Activated CD8-positive, alpha-beta T cell treated with anti-CD3 and anti-CD28 coated beads, Interleukin-2, amount 10 ng/mL, durations not matched to agents 7 days and 5 days (primary cell): ENCODE measurements around the gene USP20. TPM values are rescaled to one million over a fixed set of nuclear protein-coding genes. Genes with fewer than 3 reads are reported as not detected.

Experiments used
- ATAC-seq: fragments of 150-1000 bp; cut with Tn5 transposase; one replicate; pipeline ENCODE4 v1.10.0; 2021; ENCODE audit warnings: moderate library complexity
- CTCF ChIA-PET: fragments of 350-600 bp; sonication (Branson Sonifier 250); formaldehyde crosslinking; loops from one replicate; lab custom pipeline; 2021; ENCODE audit warnings: antibody characterized with exemption; lab: Charles Lee
- POLR2A ChIA-PET: fragments of 350-600 bp; sonication (Branson Sonifier 250); formaldehyde crosslinking; loops from one replicate; lab custom pipeline; 2021; ENCODE audit warnings: antibody characterized with exemption; lab: Charles Lee
- DNase-seq: peaks from one replicate; pipeline ENCODE4 v3.0.0-alpha.2; 2020
- H3K27ac Mint-ChIP-seq: one replicate; pipeline ENCODE4 v1.8.0; 2021; ENCODE audit warnings: mild to moderate bottlenecking, mixed read lengths
- H3K27me3 Mint-ChIP-seq: one replicate; pipeline ENCODE4 v1.8.0; 2021; ENCODE audit warnings: low read depth, mixed read lengths
- H3K36me3 Mint-ChIP-seq: one replicate; pipeline ENCODE4 v1.8.0; 2021; ENCODE audit warnings: low read depth, mixed read lengths
- H3K4me1 Mint-ChIP-seq: one replicate; pipeline ENCODE4 v1.8.0; 2021; ENCODE audit warnings: low read depth, mixed read lengths
- H3K4me3 Mint-ChIP-seq: one replicate; pipeline ENCODE4 v1.8.0; 2021; ENCODE audit warnings: mild to moderate bottlenecking, mixed read lengths
- H3K9me3 Mint-ChIP-seq: one replicate; pipeline ENCODE4 v1.8.0; 2022; ENCODE audit warnings: mixed read lengths; ENCODE audit not compliant: insufficient read depth
- total RNA-seq, 2 experiments: library from RNA; stranded (reverse); gene quantifications; one replicate each; pipeline ENCODE4 v1.2.3, GENCODE V29; 2021

USP20 gene
- total RNA-seq, 2 experiments from 2014 or later, result 86.2 to 87.4 TPM

GRCh38 chr9:129894120-129894823 lies 59.0 kb downstream of the USP20 start:
- peaks cover 6% of the 10 kb centered on the region for H3K9me3 Mint-ChIP-seq
- no peaks in the 10 kb centered on the region for H3K27me3 Mint-ChIP-seq
- DNase-seq (peak; percentile 62), ATAC-seq (peak; percentile 20)
- H3K4me3 Mint-ChIP-seq, result peak overlapping the region; percentile 61
- peaks cover 78% of the 10 kb centered on the region for H3K4me1 Mint-ChIP-seq
- H3K36me3 Mint-ChIP-seq, result peaks cover 88% of the 10 kb centered on the region
- CTCF ChIA-PET, result interaction anchor here (1.5 to 2.6 kb wide), 4 partner anchors 8 to 164 kb away, joined by 3 to 21 read pairs (median 4); no protein-coding TSS in a partner anchor
- POLR2A ChIA-PET, result interaction anchor here (0.6 to 2.7 kb wide), 6 partner anchors 8 to 97 kb away, joined by 3 to 19 read pairs (median 4); no protein-coding TSS in a partner anchor
- peak overlapping the region; percentile 87 for H3K27ac Mint-ChIP-seq

GRCh38 chr9:129895376-129896268 lies 60.4 kb downstream of the USP20 start:
- H3K27me3 Mint-ChIP-seq, result no peaks in the 10 kb centered on the region
- ATAC-seq, result no peak
- CTCF ChIA-PET, result interaction anchor here (1.0 to 2.5 kb wide), 4 partner anchors 10 to 206 kb away, joined by 3 to 21 read pairs (median 4); no protein-coding TSS in a partner anchor

GRCh38 chr9:129897263-129897662 lies 62.0 kb downstream of the USP20 start:
- no peak for DNase-seq
- no peak for ATAC-seq
- ChIA-PET POLR2A (interaction anchor here (1.3 to 1.8 kb wide), 2 partner anchors 9 to 12 kb away, joined by 4 to 7 read pairs; no protein-coding TSS in a partner anchor), CTCF (interaction anchor here (1.6 to 1.9 kb wide), 2 partner anchors 10 to 12 kb away, joined by 6 to 11 read pairs; no protein-coding TSS in a partner anchor)
- Mint-ChIP-seq H3K27me3 (no peaks in the 10 kb centered on the region), H3K9me3 (peaks cover 6% of the 10 kb centered on the region), H3K27ac (peak overlapping the region; percentile 87), H3K4me3 (no peak overlapping the region), H3K36me3 (peaks cover 87% of the 10 kb centered on the region), H3K4me1 (peaks cover 64% of the 10 kb centered on the region)

More at GRCh38 chr9:129895376-129896268, 60.4 kb downstream of the USP20 start:
- POLR2A ChIA-PET, result interaction anchor here (1.1 to 2.7 kb wide), 5 partner anchors 10 to 96 kb away, joined by 3 to 19 read pairs (median 3); no protein-coding TSS in a partner anchor
- peaks cover 6% of the 10 kb centered on the region for H3K9me3 Mint-ChIP-seq
- DNase-seq, result peak; percentile 51
- peak overlapping the region; percentile 5 for H3K4me3 Mint-ChIP-seq
- H3K36me3 Mint-ChIP-seq, result peaks cover 89% of the 10 kb centered on the region
- H3K27ac Mint-ChIP-seq, result peak overlapping the region; percentile 87
- peaks cover 75% of the 10 kb centered on the region for H3K4me1 Mint-ChIP-seq

GRCh38 chr9:129898185-129898584 lies 62.9 kb downstream of the USP20 start:
- DNase-seq, result no peak
- Mint-ChIP-seq H3K36me3 (peaks cover 87% of the 10 kb centered on the region), H3K4me1 (peaks cover 56% of the 10 kb centered on the region), H3K4me3 (no peak overlapping the region), H3K27ac (peak overlapping the region; percentile 60), H3K9me3 (peaks cover 6% of the 10 kb centered on the region), H3K27me3 (no peaks in the 10 kb centered on the region)
- ChIA-PET CTCF (interaction anchor here (1.6 to 1.9 kb wide), 2 partner anchors 11 to 13 kb away, joined by 6 to 11 read pairs; no protein-coding TSS in a partner anchor), POLR2A (interaction anchor here (1.8 kb wide), 1 partner anchor 10 kb away, joined by 7 read pairs; no protein-coding TSS in a partner anchor)
- no peak for ATAC-seq

GRCh38 chr9:129899620-129900019 lies 64.4 kb downstream of the USP20 start:
- no peak for DNase-seq
- no peaks in the 10 kb centered on the region for H3K27me3 Mint-ChIP-seq
- ChIA-PET CTCF (no interaction called here), POLR2A (interaction anchor here (0.7 kb wide), 1 partner anchor 56 kb away, joined by 3 read pairs; no protein-coding TSS in a partner anchor)
- peaks cover 52% of the 10 kb centered on the region for H3K4me1 Mint-ChIP-seq
- peaks cover 88% of the 10 kb centered on the region for H3K36me3 Mint-ChIP-seq
- peak overlapping the region; percentile 66 for H3K27ac Mint-ChIP-seq
- H3K4me3 Mint-ChIP-seq, result no peak overlapping the region
- H3K9me3 Mint-ChIP-seq, result peaks cover 6% of the 10 kb centered on the region
- no peak for ATAC-seq

GRCh38 chr9:129900263-129901027 lies 65.2 kb downstream of the USP20 start:
- Mint-ChIP-seq H3K9me3 (peaks cover 6% of the 10 kb centered on the region), H3K27me3 (no peaks in the 10 kb centered on the region), H3K4me1 (peaks cover 47% of the 10 kb centered on the region), H3K4me3 (no peak overlapping the region), H3K27ac (peak overlapping the region; percentile 66), H3K36me3 (peaks cover 85% of the 10 kb centered on the region)
- ATAC-seq, result no peak
- no peak for DNase-seq
- POLR2A ChIA-PET, result no interaction called here
- CTCF ChIA-PET, result no interaction called here

- H3K36me3 Mint-ChIP-seq, result peaks cover 84% of the 10 kb centered on the region
- H3K4me3 Mint-ChIP-seq, result no peak overlapping the region
- ChIA-PET CTCF (no interaction called here), POLR2A (interaction anchor here (0.6 to 1.4 kb wide), 2 partner anchors 11 to 15 kb away, joined by 3 to 4 read pairs; no protein-coding TSS in a partner anchor)
- no peaks in the 10 kb centered on the region for H3K27me3 Mint-ChIP-seq
- H3K27ac Mint-ChIP-seq, result peak overlapping the region; percentile 60
- peaks cover under 1% of the 10 kb centered on the region for H3K9me3 Mint-ChIP-seq
- H3K4me1 Mint-ChIP-seq, result peaks cover 31% of the 10 kb centered on the region
- no peak for ATAC-seq
- no peak for DNase-seq
These were observed 66.9 kb downstream of the USP20 start for GRCh38 chr9:129901993-129902739.

GRCh38 chr9:129902740-129903134 lies 67.5 kb downstream of the USP20 start:
- ChIA-PET CTCF (interaction anchor here (1.0 kb wide), 1 partner anchor 42 kb away, joined by 3 read pairs; no protein-coding TSS in a partner anchor), POLR2A (interaction anchor here (0.6 to 1.5 kb wide), 4 partner anchors 14 to 68 kb away, joined by 3 to 4 read pairs (median 4); partner anchors contain the start of gene C9orf78)
- no peak overlapping the region for H3K4me3 Mint-ChIP-seq
- H3K4me1 Mint-ChIP-seq, result peaks cover 27% of the 10 kb centered on the region
- DNase-seq, result no peak
- no peaks in the 10 kb centered on the region for H3K9me3 Mint-ChIP-seq
- no peaks in the 10 kb centered on the region for H3K27me3 Mint-ChIP-seq
- H3K27ac Mint-ChIP-seq, result no peak overlapping the region
- ATAC-seq, result no peak
- peaks cover 84% of the 10 kb centered on the region for H3K36me3 Mint-ChIP-seq

GRCh38 chr9:129904734-129905133 lies 69.5 kb downstream of the USP20 start:
- Mint-ChIP-seq H3K4me1 (peaks cover 22% of the 10 kb centered on the region), H3K27ac (peak overlapping the region; percentile 53), H3K27me3 (no peaks in the 10 kb centered on the region), H3K4me3 (no peak overlapping the region), H3K9me3 (no peaks in the 10 kb centered on the region), H3K36me3 (peaks cover 76% of the 10 kb centered on the region)
- ChIA-PET POLR2A (interaction anchor here (1.1 to 3.0 kb wide), 6 partner anchors 10 to 152 kb away, joined by 3 to 13 read pairs (median 6); no protein-coding TSS in a partner anchor), CTCF (interaction anchor here (0.6 to 1.6 kb wide), 6 partner anchors 10 to 157 kb away, joined by 3 to 5 read pairs (median 3); no protein-coding TSS in a partner anchor)
- DNase-seq (no peak), ATAC-seq (no peak)

- ATAC-seq, result no peak
- peaks cover 26% of the 10 kb centered on the region for H3K4me1 Mint-ChIP-seq
- no peak overlapping the region for H3K4me3 Mint-ChIP-seq
- H3K27me3 Mint-ChIP-seq, result no peaks in the 10 kb centered on the region
- ChIA-PET POLR2A (interaction anchor here (0.6 to 3.0 kb wide), 3 partner anchors 12 to 37 kb away, joined by 3 to 13 read pairs (median 4); no protein-coding TSS in a partner anchor), CTCF (interaction anchor here (1.4 to 1.7 kb wide), 2 partner anchors 11 to 50 kb away, joined by 4 read pairs; no protein-coding TSS in a partner anchor)
- no peak overlapping the region for H3K27ac Mint-ChIP-seq
- H3K36me3 Mint-ChIP-seq, result peaks cover 77% of the 10 kb centered on the region
- DNase-seq, result no peak
- H3K9me3 Mint-ChIP-seq, result no peaks in the 10 kb centered on the region
These were observed 71.0 kb downstream of the USP20 start for GRCh38 chr9:129906298-129906697.
